HEK293T (cell line): ENCODE measurements around the gene LGI2.

Experiments used
- FOXA1 ChIP-seq: fragments of 450-650 bp; IDR thresholded peaks from 2 replicates; pipeline ENCODE4 v1.6.1; 2016; ENCODE audit warnings: mild to moderate bottlenecking
- TARDBP ChIP-seq: fragments of 450-650 bp; IDR thresholded peaks from 2 replicates; pipeline ENCODE4 v1.6.1; 2016
- ZNF384 ChIP-seq: fragments of 450-650 bp; IDR thresholded peaks from 2 replicates; pipeline ENCODE4 v1.6.1; 2016

DNA sequence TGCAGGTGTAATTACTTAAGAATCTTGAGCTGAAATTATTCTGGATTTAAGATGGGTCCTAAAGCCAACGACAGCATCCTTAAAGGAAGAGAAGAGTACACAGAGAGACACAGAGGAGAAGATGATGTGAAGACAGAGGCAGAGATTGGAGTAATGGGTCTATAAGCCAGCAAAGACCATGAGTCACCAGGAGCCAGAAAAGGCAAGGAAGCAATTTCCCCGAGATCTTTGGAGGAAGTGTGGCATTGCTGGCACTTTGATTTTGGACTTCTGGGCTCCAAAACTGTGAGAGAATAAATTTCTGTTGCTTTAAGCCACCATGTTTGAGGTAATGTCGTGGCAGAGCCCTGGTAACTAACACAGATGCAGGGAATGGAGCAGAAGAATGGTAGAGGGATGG is 32.4 kb upstream of the LGI2 start:
- TF ChIP-seq ZNF384 (no peak), TARDBP (no peak), FOXA1 (no peak)
